GM12873 (cell line): ENCODE results near the gene MADD.

Source experiments
- TF ChIP-seq, protein P1 (sequence below): IDR thresholded peaks from 2 replicates; pipeline ENCODE4 v1.5.1; 2012; ENCODE audit warnings: low read depth, mild to moderate bottlenecking, moderate library complexity, low read length, control low read depth; ENCODE audit not compliant: insufficient read depth; ENCODE audit errors: missing control alignments

Gene MADD

GRCh38 chr11:47260366-47260765, 9.6 kb upstream of the MADD start:
- TF ChIP-seq, protein P1, sequence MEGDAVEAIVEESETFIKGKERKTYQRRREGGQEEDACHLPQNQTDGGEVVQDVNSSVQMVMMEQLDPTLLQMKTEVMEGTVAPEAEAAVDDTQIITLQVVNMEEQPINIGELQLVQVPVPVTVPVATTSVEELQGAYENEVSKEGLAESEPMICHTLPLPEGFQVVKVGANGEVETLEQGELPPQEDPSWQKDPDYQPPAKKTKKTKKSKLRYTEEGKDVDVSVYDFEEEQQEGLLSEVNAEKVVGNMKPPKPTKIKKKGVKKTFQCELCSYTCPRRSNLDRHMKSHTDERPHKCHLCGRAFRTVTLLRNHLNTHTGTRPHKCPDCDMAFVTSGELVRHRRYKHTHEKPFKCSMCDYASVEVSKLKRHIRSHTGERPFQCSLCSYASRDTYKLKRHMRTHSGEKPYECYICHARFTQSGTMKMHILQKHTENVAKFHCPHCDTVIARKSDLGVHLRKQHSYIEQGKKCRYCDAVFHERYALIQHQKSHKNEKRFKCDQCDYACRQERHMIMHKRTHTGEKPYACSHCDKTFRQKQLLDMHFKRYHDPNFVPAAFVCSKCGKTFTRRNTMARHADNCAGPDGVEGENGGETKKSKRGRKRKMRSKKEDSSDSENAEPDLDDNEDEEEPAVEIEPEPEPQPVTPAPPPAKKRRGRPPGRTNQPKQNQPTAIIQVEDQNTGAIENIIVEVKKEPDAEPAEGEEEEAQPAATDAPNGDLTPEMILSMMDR = no peak

DNA sequence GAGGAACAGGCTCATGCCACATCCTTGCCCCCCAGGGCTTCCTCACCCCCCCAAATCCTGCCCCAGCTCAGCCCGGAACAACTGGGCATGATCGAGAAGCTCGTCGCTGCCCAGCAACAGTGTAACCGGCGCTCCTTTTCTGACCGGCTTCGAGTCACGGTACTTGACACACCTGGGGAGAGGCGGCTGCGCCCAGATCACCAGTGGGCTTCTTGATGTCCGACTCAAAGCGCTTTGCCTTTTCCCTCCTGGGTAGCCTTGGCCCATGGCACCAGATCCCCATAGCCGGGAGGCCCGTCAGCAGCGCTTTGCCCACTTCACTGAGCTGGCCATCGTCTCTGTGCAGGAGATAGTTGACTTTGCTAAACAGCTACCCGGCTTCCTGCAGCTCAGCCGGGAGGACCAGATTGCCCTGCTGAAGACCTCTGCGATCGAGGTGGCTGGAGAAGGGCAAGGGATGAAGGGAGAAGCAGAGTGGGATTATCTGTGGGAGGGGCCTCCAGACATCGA, 8.6 kb upstream of the MADD start:
- TF ChIP-seq, protein P1 = no peak

DNA sequence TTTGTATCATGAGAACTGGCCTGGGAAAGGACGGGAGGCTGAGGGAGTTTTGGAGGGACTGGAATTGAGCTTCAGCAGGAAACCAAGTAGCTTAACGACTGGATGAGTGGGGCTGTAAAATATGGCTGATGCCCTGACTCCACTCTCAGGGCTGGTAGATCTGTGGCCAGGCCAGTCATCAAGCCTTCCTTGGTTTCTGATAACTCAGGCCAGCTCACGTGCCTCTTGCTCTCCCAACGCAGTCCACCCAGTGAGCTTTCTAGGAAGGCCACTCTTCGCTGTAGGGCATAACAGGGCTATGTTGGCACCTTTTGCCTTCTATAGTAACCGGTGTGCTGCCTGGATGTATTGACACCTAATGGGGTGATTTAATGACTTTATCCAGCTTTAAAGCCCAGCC, 5.8 kb upstream of the MADD start:
- TF ChIP-seq, protein P1 = no peak

GRCh38 chr11:47264521-47264920, 5.4 kb upstream of the MADD start:
- TF ChIP-seq, protein P1 = no peak

- TF ChIP-seq, protein P1 = no peak
These were observed 2.1 kb upstream of the MADD start for GRCh38 chr11:47267876-47268275.

DNA sequence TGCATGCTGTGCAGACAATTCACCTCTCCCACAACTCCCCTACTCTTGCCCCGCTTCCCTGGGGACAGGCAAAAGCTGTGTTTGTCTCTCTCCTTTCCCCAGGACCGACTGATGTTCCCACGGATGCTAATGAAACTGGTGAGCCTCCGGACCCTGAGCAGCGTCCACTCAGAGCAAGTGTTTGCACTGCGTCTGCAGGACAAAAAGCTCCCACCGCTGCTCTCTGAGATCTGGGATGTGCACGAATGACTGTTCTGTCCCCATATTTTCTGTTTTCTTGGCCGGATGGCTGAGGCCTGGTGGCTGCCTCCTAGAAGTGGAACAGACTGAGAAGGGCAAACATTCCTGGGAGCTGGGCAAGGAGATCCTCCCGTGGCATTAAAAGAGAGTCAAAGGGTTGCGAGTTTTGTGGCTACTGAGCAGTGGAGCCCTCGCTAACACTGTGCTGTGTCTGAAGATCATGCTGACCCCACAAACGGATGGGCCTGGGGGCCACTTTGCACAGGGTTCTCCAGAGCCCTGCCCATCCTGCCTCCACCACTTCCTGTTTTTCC, 1.4 kb upstream of the MADD start:
- TF ChIP-seq, protein P1 = no peak

DNA sequence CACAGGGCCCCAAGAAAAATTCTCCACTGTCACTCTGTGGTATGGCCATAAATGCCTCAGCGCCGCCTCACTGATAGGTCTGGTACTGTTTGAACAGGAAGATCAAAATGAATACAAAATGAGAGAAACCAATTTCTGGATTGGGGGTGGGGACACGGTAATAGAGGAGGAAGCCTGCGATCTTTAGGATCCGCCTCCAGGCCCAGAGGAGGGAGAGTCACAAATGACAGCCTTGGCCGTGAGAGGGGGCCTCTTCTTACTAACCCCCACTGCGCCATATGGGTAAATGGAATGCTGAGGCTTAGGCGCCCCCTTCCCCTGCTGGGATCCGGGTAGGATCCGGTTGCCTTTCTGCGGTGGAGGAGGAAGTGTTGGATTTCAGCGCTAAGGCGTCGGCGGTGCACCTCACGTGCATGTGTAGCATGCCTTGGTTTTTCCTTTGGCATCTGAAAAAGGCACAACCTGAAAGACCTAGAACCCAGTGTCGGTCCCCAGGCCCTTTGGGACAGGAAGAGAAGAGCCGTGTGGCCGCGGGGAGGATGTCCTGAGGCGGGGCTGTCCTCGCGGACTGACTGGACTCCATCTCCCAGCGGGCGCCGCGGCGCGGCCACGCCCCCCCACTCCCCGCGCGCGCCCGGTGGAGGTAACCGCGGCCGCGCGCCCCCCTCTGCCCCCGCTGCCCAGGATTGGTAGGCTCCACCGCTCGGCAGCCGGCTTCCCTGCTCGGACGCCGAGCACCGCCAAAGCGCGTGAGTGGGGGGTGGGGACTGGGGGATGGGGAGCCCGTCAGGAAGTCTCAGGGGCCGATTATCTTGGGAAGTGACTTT, 718 bp upstream of the MADD start:
- TF ChIP-seq, protein P1 = no peak
